ENCODE data around the gene RFNG. TPM values are rescaled to one million over a fixed set of nuclear protein-coding genes. Genes with fewer than 3 reads are reported as not detected.
A peak's percentile ranks its signal among the peaks of the same experiment; 100 is the strongest.

Gene RFNG
- total and polyA plus RNA-seq, 2 of the 13 experiments (the other 11 are each of a cell fraction or from before 2014, with no cell fraction given): 61.4 to 64.0 TPM

DNA sequence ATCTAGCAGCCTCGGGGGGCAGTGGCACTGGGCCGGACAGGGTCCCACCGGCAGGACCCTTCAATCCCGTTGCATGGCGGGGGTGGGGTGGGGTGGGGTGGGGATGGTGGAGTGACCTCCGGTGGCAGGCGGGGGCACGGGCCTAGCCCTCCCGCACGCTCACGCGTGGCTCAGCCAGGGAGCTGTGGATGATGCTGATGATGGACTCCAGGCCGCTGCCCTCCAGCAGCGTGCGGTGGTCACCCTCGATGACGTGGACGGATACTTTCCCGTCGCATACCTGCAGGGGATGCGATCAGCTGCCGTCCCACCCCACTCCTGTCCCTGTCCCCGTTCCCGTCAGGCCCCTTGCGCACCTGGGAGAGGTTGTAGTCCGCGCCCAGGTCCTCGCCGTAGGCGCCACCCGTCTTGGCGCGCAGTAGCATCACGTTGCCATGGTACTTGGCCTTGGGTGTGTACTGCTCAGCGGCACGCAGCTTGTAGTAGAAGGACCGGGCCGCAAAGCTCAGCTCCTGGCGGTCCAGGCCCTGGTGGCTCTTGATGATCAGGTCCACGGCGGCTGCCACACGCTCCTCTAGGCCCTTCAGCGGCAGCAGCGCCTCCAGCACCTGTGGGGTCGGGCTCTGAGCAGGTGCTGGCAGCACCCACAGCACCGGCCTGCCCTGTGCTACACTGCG lies 27.5 kb upstream of the RFNG start (continued):
- no peak for TF ChIP-seq SMAD3 (CRISPR knock-in tag; IDR thresholded peaks at IDR 0.05)
- TF ChIP-seq, protein P1, sequence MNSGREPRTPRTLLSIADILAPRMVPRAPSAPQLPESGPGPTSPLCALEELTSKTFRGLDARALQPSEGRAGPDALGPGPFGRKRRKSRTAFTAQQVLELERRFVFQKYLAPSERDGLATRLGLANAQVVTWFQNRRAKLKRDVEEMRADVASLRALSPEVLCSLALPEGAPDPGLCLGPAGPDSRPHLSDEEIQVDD (CRISPR knock-in tag; IDR thresholded peaks at IDR 0.05; ENCODE audit: borderline replicate concordance): no peak

DNA sequence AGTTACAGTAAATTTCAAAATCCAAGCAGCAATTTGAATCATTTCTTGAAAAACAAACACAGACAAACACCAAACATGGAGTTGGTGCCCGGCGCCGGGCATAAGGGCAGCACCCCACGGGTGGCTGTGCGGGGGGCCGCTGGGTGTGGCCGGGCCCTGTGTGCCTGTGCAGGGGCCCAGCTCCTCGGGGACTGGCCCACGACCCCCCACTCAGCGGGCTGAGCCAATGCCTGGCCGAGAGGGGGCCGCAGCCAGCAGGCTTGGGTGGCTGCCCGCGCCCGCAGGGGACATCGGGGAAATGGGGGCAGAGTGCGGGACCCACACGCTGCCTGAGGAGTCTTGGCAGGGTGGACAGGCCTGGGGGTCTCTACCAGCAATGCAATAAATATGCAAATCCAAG lies 26.8 kb upstream of the RFNG start:
- 98% methylated on average over 11 of the region's 18 CpGs for WGBS (ENCODE audit: low lambda C conversion rate)
- no peak overlapping the region for H3K4me3 ChIP-seq (replicated peaks in 1 of 3; ENCODE audit: insufficient read depth in 1 of 3, low read depth in 2 of 3, low read length in 3 of 3)
- H3K79me2 ChIP-seq (ENCODE audit: insufficient read depth, low read length): no peaks in the 10 kb centered on the region
- TF ChIP-seq ZBTB42 (CRISPR knock-in tag; IDR thresholded peaks at IDR 0.05): no peak
- TF ChIP-seq ZBTB7B (CRISPR knock-in tag; IDR thresholded peaks at IDR 0.05): 0 out of 2 replicates have a peak, but pooled peaks have one; percentile 9
- peak; percentile 57; the same call in 1 of the 2 replicates for TF ChIP-seq RBFOX2 (IDR thresholded peaks at IDR 0.05; ENCODE audit: low read depth, low read length)
- H3K4me2 ChIP-seq (ENCODE audit: low read depth, low read length): no peak overlapping the region
- in situ Hi-C loops (cut with HindIII; ENCODE audit: extremely low pct_ligation_motif_present, low pct_unique_long_range_greater_than_20kb): no loop called here
- BruUV-seq (replicated peaks): no TSS peak
- intact Hi-C loops (cut with micrococcal nuclease; ENCODE audit: unreplicated experiment): no loop called here
- peaks cover 39 to 49% of the 10 kb centered on the region in 2 experiments for H3K36me3 ChIP-seq (replicated peaks in 1 of 2; ENCODE audit: control insufficient read depth in 1 of 2, insufficient read depth in 2 of 2, low read length in 2 of 2)
- H2AFZ ChIP-seq (ENCODE audit: low read length): no peak overlapping the region
- no peak for FAIRE-seq
- CTCF ChIA-PET (ENCODE audit: low intra/inter-chr PET ratio, low total read pairs): interaction anchor here (0.6 kb wide), 1 partner anchor 48 kb away, joined by 3 read pairs; no protein-coding TSS in a partner anchor
- no peak overlapping the region for H3K9ac ChIP-seq (ENCODE audit: insufficient read depth, low read depth, low read length)
- peaks cover 38% of the 10 kb centered on the region for H4K20me1 ChIP-seq (ENCODE audit: insufficient read depth, low read length)
- H3K27ac ChIP-seq (ENCODE audit: extremely low read length, insufficient read depth, low read length): no peak overlapping the region
- no peak for ATAC-seq
- H3K9me3 ChIP-seq (ENCODE audit: low read length): no peaks in the 10 kb centered on the region
- POLR2A ChIA-PET: interaction anchor here (1.4 to 1.9 kb wide), 2 partner anchors 13 to 17 kb away, joined by 4 to 6 read pairs; partner anchors contain the start of gene DUS1L
- DNase-seq (ENCODE audit: low spot score): no peak
- H3K27me3 ChIP-seq (ENCODE audit: control insufficient read depth in 1 of 2, insufficient read depth in 2 of 2, low read length in 2 of 2): no peaks in the 10 kb centered on the region
- peaks cover 12% of the 10 kb centered on the region for H3K4me1 ChIP-seq (ENCODE audit: insufficient read depth, low read length)
